ENCODE measurements around the gene SEPTIN10.
"Not testable (repeated sequence)": the region's sequence is repeated elsewhere in the genome, so short reads cannot be mapped to it uniquely, and the experiment has no call there.

The SEPTIN10 gene

GRCh38 chr2:109630441-109631430 lies 17.0 kb upstream of the SEPTIN10 start:
- H3K4me3 ChIP-seq (ENCODE audit: low read length), result no peak overlapping the region
- peaks cover 11% of the 10 kb centered on the region for H3K4me1 ChIP-seq (ENCODE audit: control insufficient read depth, insufficient read depth, low read length)
- no peak for DNase-seq (ENCODE audit: low read depth)
- H3K9ac ChIP-seq (ENCODE audit: low read length), result no peak overlapping the region
- H3K27me3 ChIP-seq (replicated peaks; ENCODE audit: control insufficient read depth, insufficient read depth, low read length), result no peaks in the 10 kb centered on the region
- H3K9me3 ChIP-seq (ENCODE audit: control insufficient read depth, low read length), result no peaks in the 10 kb centered on the region
- H3K36me3 ChIP-seq (ENCODE audit: control insufficient read depth, insufficient read depth, low read length, severe bottlenecking), result no peaks in the 10 kb centered on the region

- Histone ChIP-seq H3K27me3 (replicated peaks; ENCODE audit: control insufficient read depth, insufficient read depth, low read length) (no peaks in the 10 kb centered on the region), H3K9me3 (ENCODE audit: control insufficient read depth, low read length) (no peaks in the 10 kb centered on the region), H3K9ac (ENCODE audit: low read length) (no peak overlapping the region), H3K4me3 (ENCODE audit: low read length) (no peak overlapping the region), H3K4me1 (ENCODE audit: control insufficient read depth, insufficient read depth, low read length) (peaks cover 7% of the 10 kb centered on the region), H3K36me3 (ENCODE audit: control insufficient read depth, insufficient read depth, low read length, severe bottlenecking) (no peaks in the 10 kb centered on the region)
- DNase-seq (ENCODE audit: low read depth), result no peak
Observed at GRCh38 chr2:109629867-109630266, 16.1 kb upstream of the SEPTIN10 start.

- H3K9ac ChIP-seq (ENCODE audit: low read length), result not testable (repeated sequence)
Observed at GRCh38 chr2:109628321-109628720, 14.6 kb upstream of the SEPTIN10 start.

GRCh38 chr2:109624339-109624738 lies 10.6 kb upstream of the SEPTIN10 start:
- H3K27me3 ChIP-seq (replicated peaks; ENCODE audit: control insufficient read depth, insufficient read depth, low read length), result no peaks in the 10 kb centered on the region
- no peak overlapping the region for H3K4me3 ChIP-seq (ENCODE audit: low read length)
- no peaks in the 10 kb centered on the region for H3K9me3 ChIP-seq (ENCODE audit: control insufficient read depth, low read length)
- no peaks in the 10 kb centered on the region for H3K36me3 ChIP-seq (ENCODE audit: control insufficient read depth, insufficient read depth, low read length, severe bottlenecking)
- no peak for DNase-seq (ENCODE audit: low read depth)
- H3K4me1 ChIP-seq (ENCODE audit: control insufficient read depth, insufficient read depth, low read length), result no peaks in the 10 kb centered on the region
- H3K9ac ChIP-seq (ENCODE audit: low read length), result no peak overlapping the region

More at GRCh38 chr2:109628321-109628720, 14.6 kb upstream of the SEPTIN10 start:
- not testable (repeated sequence) for H3K4me3 ChIP-seq (ENCODE audit: low read length); H3K36me3 ChIP-seq (ENCODE audit: control insufficient read depth, insufficient read depth, low read length, severe bottlenecking); H3K9me3 ChIP-seq (ENCODE audit: control insufficient read depth, low read length); H3K4me1 ChIP-seq (ENCODE audit: control insufficient read depth, insufficient read depth, low read length); DNase-seq (ENCODE audit: low read depth); H3K27me3 ChIP-seq (replicated peaks; ENCODE audit: control insufficient read depth, insufficient read depth, low read length)

GRCh38 chr2:109623923-109624322 lies 10.2 kb upstream of the SEPTIN10 start:
- no peak overlapping the region for H3K9ac ChIP-seq (ENCODE audit: low read length)
- H3K27me3 ChIP-seq (replicated peaks; ENCODE audit: control insufficient read depth, insufficient read depth, low read length), result no peaks in the 10 kb centered on the region
- no peak for DNase-seq (ENCODE audit: low read depth)
- no peaks in the 10 kb centered on the region for H3K36me3 ChIP-seq (ENCODE audit: control insufficient read depth, insufficient read depth, low read length, severe bottlenecking)
- H3K4me1 ChIP-seq (ENCODE audit: control insufficient read depth, insufficient read depth, low read length), result no peaks in the 10 kb centered on the region
- no peaks in the 10 kb centered on the region for H3K9me3 ChIP-seq (ENCODE audit: control insufficient read depth, low read length)
- H3K4me3 ChIP-seq (ENCODE audit: low read length), result no peak overlapping the region

- Histone ChIP-seq H3K9me3 (ENCODE audit: control insufficient read depth, low read length) (no peaks in the 10 kb centered on the region), H3K9ac (ENCODE audit: low read length) (no peak overlapping the region), H3K36me3 (ENCODE audit: control insufficient read depth, insufficient read depth, low read length, severe bottlenecking) (no peaks in the 10 kb centered on the region), H3K27me3 (replicated peaks; ENCODE audit: control insufficient read depth, insufficient read depth, low read length) (no peaks in the 10 kb centered on the region), H3K4me3 (ENCODE audit: low read length) (no peak overlapping the region), H3K4me1 (ENCODE audit: control insufficient read depth, insufficient read depth, low read length) (no peaks in the 10 kb centered on the region)
- DNase-seq (ENCODE audit: low read depth), result no peak
Observed at GRCh38 chr2:109623297-109623696, 9.5 kb upstream of the SEPTIN10 start.

- Histone ChIP-seq H3K27me3 (replicated peaks; ENCODE audit: control insufficient read depth, insufficient read depth, low read length) (no peaks in the 10 kb centered on the region), H3K36me3 (ENCODE audit: control insufficient read depth, insufficient read depth, low read length, severe bottlenecking) (no peaks in the 10 kb centered on the region), H3K4me1 (ENCODE audit: control insufficient read depth, insufficient read depth, low read length) (peaks cover 23% of the 10 kb centered on the region), H3K9me3 (ENCODE audit: control insufficient read depth, low read length) (no peaks in the 10 kb centered on the region), H3K9ac (ENCODE audit: low read length) (no peak overlapping the region), H3K4me3 (ENCODE audit: low read length) (no peak overlapping the region)
- DNase-seq (ENCODE audit: low read depth), result no peak
Observed at GRCh38 chr2:109619032-109619615, 5.4 kb upstream of the SEPTIN10 start.

GRCh38 chr2:109616184-109616583 lies 2.4 kb upstream of the SEPTIN10 start:
- no peaks in the 10 kb centered on the region for H3K9me3 ChIP-seq (ENCODE audit: control insufficient read depth, low read length)
- H3K4me3 ChIP-seq (ENCODE audit: low read length), result peak overlapping the region; percentile 92
- H3K27me3 ChIP-seq (replicated peaks; ENCODE audit: control insufficient read depth, insufficient read depth, low read length), result no peaks in the 10 kb centered on the region

GRCh38 chr2:109615637-109616144 lies 1.9 kb upstream of the SEPTIN10 start:
- Histone ChIP-seq H3K4me1 (ENCODE audit: control insufficient read depth, insufficient read depth, low read length) (peaks cover 38% of the 10 kb centered on the region), H3K36me3 (ENCODE audit: control insufficient read depth, insufficient read depth, low read length, severe bottlenecking) (no peaks in the 10 kb centered on the region), H3K4me3 (ENCODE audit: low read length) (peak overlapping the region; percentile 92), H3K9me3 (ENCODE audit: control insufficient read depth, low read length) (no peaks in the 10 kb centered on the region), H3K9ac (ENCODE audit: low read length) (peak overlapping the region; percentile 82), H3K27me3 (replicated peaks; ENCODE audit: control insufficient read depth, insufficient read depth, low read length) (no peaks in the 10 kb centered on the region)
- no peak for DNase-seq (ENCODE audit: low read depth)

More at GRCh38 chr2:109616184-109616583, 2.4 kb upstream of the SEPTIN10 start:
- Histone ChIP-seq H3K4me1 (ENCODE audit: control insufficient read depth, insufficient read depth, low read length) (peaks cover 38% of the 10 kb centered on the region), H3K9ac (ENCODE audit: low read length) (peak overlapping the region; percentile 5), H3K36me3 (ENCODE audit: control insufficient read depth, insufficient read depth, low read length, severe bottlenecking) (no peaks in the 10 kb centered on the region)
- no peak for DNase-seq (ENCODE audit: low read depth)

GRCh38 chr2:109614715-109615636 lies 1.2 kb upstream of the SEPTIN10 start:
- no peaks in the 10 kb centered on the region for H3K36me3 ChIP-seq (ENCODE audit: control insufficient read depth, insufficient read depth, low read length, severe bottlenecking)
- H3K9ac ChIP-seq (ENCODE audit: low read length), result peak overlapping the region; percentile 82
- H3K4me1 ChIP-seq (ENCODE audit: control insufficient read depth, insufficient read depth, low read length), result peaks cover 38% of the 10 kb centered on the region
- H3K4me3 ChIP-seq (ENCODE audit: low read length), result peak overlapping the region; percentile 92
- H3K27me3 ChIP-seq (replicated peaks; ENCODE audit: control insufficient read depth, insufficient read depth, low read length), result no peaks in the 10 kb centered on the region
- H3K9me3 ChIP-seq (ENCODE audit: control insufficient read depth, low read length), result no peaks in the 10 kb centered on the region
- DNase-seq (ENCODE audit: low read depth), result peak; percentile 50
